Measurements from ENCODE around the gene PPP2R5C. TPM values are rescaled to one million over a fixed set of nuclear protein-coding genes. Genes with fewer than 3 reads are reported as not detected.

PPP2R5C gene
- total RNA-seq, 1 donor from 2014 or later: 125 TPM

DNA sequence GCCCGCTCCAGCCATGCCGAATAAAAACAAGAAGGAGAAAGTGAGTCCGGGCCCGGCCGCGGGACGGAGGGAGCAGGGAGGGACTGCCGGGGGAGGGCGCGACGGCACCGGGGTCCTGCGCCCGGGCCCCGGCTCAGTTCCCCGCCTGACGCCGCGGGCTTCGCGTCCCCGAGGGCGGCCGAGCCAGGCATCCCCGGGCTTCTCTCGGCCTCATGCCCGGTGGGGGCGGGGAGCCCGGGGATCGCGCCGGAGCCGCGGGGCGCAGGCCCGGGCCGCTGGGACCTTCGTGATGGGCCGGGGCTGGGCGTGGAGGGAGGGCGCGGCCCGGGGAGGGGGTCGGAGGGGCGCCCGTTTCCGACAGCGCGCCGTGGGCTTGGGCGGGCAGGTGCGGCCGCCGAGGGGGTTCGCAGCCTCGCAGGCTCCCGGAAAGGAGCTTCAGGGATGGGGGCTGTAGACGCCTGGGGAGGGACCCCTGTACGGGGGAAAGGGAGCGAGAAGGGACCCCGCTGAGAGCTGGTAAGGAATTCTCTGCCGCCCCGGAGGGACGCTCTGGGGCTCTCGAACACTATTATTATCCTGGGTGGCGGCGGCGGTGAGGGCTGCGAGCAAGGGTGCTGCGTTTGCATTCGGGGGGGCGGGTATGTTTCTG lies 496 bp downstream of the PPP2R5C start:
- DNase-seq (ENCODE audit: low spot score in 2 of 2, unreplicated experiment in 2 of 2): peak in 1 of 2 experiments; percentile 61
- peaks cover 20% of the 10 kb centered on the region for H3K36me3 Mint-ChIP-seq
- H3K27me3 Mint-ChIP-seq (ENCODE audit: low read depth): peaks cover 17% of the 10 kb centered on the region
- no peaks in the 10 kb centered on the region for H3K9me3 Mint-ChIP-seq
- TF ChIP-seq, protein P1, sequence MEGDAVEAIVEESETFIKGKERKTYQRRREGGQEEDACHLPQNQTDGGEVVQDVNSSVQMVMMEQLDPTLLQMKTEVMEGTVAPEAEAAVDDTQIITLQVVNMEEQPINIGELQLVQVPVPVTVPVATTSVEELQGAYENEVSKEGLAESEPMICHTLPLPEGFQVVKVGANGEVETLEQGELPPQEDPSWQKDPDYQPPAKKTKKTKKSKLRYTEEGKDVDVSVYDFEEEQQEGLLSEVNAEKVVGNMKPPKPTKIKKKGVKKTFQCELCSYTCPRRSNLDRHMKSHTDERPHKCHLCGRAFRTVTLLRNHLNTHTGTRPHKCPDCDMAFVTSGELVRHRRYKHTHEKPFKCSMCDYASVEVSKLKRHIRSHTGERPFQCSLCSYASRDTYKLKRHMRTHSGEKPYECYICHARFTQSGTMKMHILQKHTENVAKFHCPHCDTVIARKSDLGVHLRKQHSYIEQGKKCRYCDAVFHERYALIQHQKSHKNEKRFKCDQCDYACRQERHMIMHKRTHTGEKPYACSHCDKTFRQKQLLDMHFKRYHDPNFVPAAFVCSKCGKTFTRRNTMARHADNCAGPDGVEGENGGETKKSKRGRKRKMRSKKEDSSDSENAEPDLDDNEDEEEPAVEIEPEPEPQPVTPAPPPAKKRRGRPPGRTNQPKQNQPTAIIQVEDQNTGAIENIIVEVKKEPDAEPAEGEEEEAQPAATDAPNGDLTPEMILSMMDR (IDR thresholded peaks at IDR 0.05; ENCODE audit: unreplicated experiment): no peak
- H3K27ac Mint-ChIP-seq: peak overlapping the region; percentile 89
- peaks cover 16% of the 10 kb centered on the region for H3K4me1 Mint-ChIP-seq
- H3K4me3 Mint-ChIP-seq: peak overlapping the region; percentile 85

DNA sequence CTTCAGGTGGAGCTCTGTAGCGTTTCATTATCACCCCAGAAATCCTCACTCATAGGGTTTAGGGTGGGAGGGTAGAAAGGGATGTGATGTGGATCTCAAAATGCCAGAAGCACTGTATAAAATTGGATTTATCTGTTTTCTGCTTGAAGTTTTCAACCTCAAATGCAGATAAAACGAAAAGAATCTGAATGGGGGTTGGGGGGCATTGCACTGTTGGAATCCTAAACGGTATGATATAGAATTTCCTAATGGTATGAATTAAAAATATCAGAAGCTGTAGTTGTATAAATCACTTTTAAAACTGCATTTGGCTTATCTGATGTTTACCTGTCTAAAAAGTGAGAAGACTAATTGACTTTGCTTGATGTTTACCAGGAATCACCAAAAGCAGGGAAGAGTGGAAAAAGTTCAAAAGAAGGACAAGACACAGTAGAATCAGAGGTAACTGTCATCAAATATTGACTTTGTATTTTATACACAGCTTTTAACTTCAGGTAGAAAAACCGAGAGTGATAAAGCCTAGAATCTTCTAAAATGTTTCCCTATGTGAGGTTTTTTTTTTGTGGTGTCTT lies 1.1 kb downstream of the PPP2R5C start:
- peak overlapping the region; percentile 85 for H3K4me3 Mint-ChIP-seq
- peaks cover 13% of the 10 kb centered on the region for H3K27me3 Mint-ChIP-seq (ENCODE audit: low read depth)
- TF ChIP-seq, protein P1 (IDR thresholded peaks at IDR 0.05; ENCODE audit: unreplicated experiment): no peak
- DNase-seq (ENCODE audit: low spot score in 2 of 2, unreplicated experiment in 2 of 2): no peak
- H3K9me3 Mint-ChIP-seq: no peaks in the 10 kb centered on the region
- H3K4me1 Mint-ChIP-seq: peaks cover 16% of the 10 kb centered on the region
- H3K27ac Mint-ChIP-seq: peak overlapping the region; percentile 89
- peaks cover 20% of the 10 kb centered on the region for H3K36me3 Mint-ChIP-seq

DNA sequence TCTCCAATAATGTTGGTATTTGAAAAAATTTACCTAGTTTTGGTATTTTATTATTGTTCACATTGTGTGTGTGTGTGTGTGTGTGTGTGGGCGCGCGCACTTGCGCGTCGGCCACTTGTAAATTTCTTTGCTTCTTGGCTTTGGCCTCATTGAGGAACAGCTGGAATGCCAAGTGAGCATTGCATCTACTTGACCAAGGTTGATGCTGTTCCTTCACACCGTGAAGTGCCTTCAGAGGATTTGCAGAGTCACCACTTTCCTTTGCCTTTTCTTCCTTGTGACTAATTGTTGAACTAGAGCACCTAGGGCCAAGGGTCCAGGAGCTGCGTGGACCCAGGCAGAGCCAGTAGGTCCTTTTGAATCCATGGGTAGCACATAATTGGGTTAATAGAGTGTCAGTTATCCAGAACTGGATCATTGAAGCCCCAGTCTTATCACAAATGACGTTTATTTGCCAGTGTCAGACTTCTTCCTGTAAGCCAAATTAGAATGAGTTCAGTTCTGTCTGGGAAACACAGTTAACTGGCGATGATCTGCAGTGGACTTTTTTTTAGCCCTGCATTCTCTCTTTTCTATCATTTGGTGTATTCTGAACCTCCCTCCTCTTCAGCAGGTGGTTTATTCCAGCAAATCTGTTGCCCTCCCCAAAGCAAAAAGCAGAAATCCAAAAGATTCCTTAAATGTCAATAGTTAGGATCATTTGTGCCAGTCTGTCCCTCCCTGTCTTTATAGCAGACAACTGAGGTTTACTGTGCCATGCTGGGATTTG lies 2.6 kb downstream of the PPP2R5C start:
- peaks cover 2% of the 10 kb centered on the region for H3K27me3 Mint-ChIP-seq (ENCODE audit: low read depth)
- peaks cover 16% of the 10 kb centered on the region for H3K4me1 Mint-ChIP-seq
- H3K27ac Mint-ChIP-seq: no peak overlapping the region
- peaks cover 20% of the 10 kb centered on the region for H3K36me3 Mint-ChIP-seq
- peak overlapping the region; percentile 5 for H3K4me3 Mint-ChIP-seq
- DNase-seq (ENCODE audit: low spot score in 2 of 2, unreplicated experiment in 2 of 2): no peak
- TF ChIP-seq, protein P1 (IDR thresholded peaks at IDR 0.05; ENCODE audit: unreplicated experiment): no peak
- no peaks in the 10 kb centered on the region for H3K9me3 Mint-ChIP-seq

DNA sequence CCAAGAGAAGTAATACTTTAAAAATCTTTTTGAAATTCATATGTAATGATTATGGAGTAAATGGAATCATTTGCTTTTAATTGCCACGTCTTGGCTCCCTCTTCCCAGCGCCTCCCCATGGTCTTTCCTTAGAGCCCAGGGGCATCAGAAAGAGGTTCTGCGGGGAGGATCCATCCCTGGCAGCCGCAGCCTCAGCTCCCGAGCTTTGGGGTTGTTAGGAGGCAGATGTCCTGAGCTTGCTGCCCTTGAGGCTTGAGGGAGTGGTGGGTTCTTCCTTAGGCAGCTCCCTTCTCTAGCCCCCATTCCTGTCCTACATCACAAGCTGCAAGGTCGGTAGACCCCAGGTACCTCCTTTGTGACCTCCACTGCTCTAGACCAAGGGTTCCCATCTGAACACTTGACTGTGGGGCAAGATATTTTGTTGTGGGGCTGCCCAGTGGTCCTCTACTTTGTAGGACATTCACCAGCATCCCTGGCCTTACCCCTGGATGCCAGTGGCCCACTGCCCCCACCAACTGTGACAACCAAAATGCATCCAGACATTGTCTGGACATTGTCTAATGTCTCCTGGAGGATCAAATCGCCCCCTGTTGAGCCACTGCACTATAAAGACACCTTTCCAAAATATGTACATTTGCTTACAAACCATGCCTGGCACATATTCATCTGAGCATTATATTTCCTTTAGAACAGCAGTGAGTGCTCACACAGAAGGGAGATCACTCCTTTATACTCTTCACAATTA lies 6.3 kb downstream of the PPP2R5C start:
- TF ChIP-seq, protein P1 (IDR thresholded peaks at IDR 0.05; ENCODE audit: unreplicated experiment): no peak

DNA sequence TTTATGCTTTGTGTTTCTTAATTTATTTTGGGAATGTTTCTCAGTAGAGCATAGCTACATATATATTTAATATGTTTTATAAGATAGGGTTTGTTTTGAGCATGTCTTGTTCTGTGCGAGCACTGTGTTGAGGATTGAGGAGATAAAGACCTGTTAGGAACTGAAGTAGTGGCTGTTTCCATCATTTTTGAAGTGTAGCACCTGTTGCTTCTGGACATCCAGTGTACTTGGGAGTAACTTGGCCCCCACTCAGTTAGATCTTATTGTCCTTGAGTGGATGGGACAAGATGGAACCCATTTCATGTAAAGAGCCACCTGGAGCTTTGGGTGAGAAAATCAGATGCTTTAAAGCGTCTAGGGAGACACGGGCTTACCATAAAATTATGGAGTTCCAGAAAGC lies 8.7 kb downstream of the PPP2R5C start:
- H3K4me3 Mint-ChIP-seq: no peak overlapping the region
- H3K4me1 Mint-ChIP-seq: peaks cover 3% of the 10 kb centered on the region
- H3K27ac Mint-ChIP-seq: no peak overlapping the region
- no peaks in the 10 kb centered on the region for H3K9me3 Mint-ChIP-seq
- H3K27me3 Mint-ChIP-seq (ENCODE audit: low read depth): no peaks in the 10 kb centered on the region
- TF ChIP-seq, protein P1 (IDR thresholded peaks at IDR 0.05; ENCODE audit: unreplicated experiment): no peak
- peaks cover 6% of the 10 kb centered on the region for H3K36me3 Mint-ChIP-seq
- no peak for DNase-seq (ENCODE audit: low spot score in 2 of 2, unreplicated experiment in 2 of 2)

More for the DNA sequence above, 6.3 kb downstream of the PPP2R5C start:
- H3K27me3 Mint-ChIP-seq (ENCODE audit: low read depth): no peaks in the 10 kb centered on the region
- H3K36me3 Mint-ChIP-seq: peaks cover 20% of the 10 kb centered on the region
- no peak overlapping the region for H3K4me3 Mint-ChIP-seq
- H3K27ac Mint-ChIP-seq: no peak overlapping the region
- H3K4me1 Mint-ChIP-seq: peaks cover 6% of the 10 kb centered on the region
- DNase-seq (ENCODE audit: low spot score in 2 of 2, unreplicated experiment in 2 of 2): no peak
- H3K9me3 Mint-ChIP-seq: no peaks in the 10 kb centered on the region
